ENCODE data around the gene GPC2. TPM values are rescaled to one million over a fixed set of nuclear protein-coding genes. Genes with fewer than 3 reads are reported as not detected.
"Not testable (repeated sequence)": the region's sequence is repeated elsewhere in the genome, so short reads cannot be mapped to it uniquely, and the experiment has no call there.

The GPC2 gene
- total RNA-seq, 2 experiments from 2014 or later, result 5.3 to 6.1 TPM

DNA sequence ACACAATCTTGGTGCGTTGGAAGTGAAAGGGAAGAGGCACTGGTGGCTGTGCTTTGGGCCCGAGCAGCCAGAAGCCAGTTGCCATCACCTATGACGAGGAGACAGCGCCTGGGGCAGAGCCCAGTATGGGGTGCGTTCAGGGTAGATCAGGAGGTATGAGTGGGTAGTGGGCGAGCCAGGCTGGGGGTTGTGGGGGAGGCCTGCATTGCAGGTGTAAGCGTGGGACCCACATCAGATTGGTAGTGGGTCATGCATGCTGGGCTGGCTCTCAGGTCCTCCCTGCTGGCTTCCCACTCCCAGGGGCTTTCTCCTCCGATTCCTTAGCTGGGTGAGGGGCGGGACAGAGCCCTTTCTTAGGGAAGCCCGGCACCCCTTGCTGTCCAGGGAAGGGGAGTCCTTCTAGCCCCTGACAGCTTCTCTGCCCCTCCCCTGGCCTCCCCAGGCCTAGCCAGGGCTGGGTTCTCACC, 42.1 kb upstream of the GPC2 start:
- H3K36me3 Mint-ChIP-seq (ENCODE audit: low read depth), result peaks cover 49% of the 10 kb centered on the region
- H3K4me1 Mint-ChIP-seq, result peaks cover 55% of the 10 kb centered on the region
- peak overlapping the region; percentile 90 for H3K27ac Mint-ChIP-seq
- no peaks in the 10 kb centered on the region for H3K9me3 Mint-ChIP-seq (ENCODE audit: low read depth)
- POLR2A ChIA-PET, result interaction anchor here (0.7 kb wide), 1 partner anchor 42 kb away, joined by 3 read pairs; the partner anchor contains the start of gene GPC2
- CTCF ChIA-PET, result interaction anchor here (0.6 to 3.1 kb wide), 6 partner anchors 81 to 198 kb away, joined by 3 to 20 read pairs (median 3); no protein-coding TSS in a partner anchor
- ATAC-seq (peak; percentile 10), DNase-seq (peak; percentile 67)
- no peaks in the 10 kb centered on the region for H3K27me3 Mint-ChIP-seq
- intact Hi-C loops (cut with DNase I, micrococcal nuclease), result loop anchor here (5.0 kb wide), 2 partner anchors 42 to 52 kb away; partner anchors contain the start of genes GAL3ST4 (in 1 of the 2), GPC2 (in 1 of the 2) and STAG3 (in 1 of the 2)
- peak overlapping the region; percentile 96 for H3K4me3 Mint-ChIP-seq

DNA sequence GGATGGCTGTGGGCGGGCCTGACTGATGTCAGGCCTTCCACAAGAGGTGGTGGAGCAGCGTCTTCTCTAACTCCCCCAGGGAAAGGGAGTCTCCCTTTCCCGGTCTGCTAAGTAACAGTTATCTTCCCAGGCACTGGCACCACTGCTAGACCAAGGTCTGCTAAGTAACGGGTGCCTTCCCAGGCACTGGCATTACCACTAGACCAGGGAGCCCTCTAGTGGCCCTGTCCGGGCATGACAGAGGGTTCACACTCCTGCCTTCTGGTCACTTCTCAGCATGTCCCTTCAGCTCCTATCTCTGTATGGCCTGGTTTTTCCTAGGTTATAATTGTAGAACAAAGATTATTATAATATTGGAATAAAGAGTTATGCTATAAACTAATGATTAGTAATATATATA, 40.8 kb upstream of the GPC2 start:
- peak; percentile 91 for DNase-seq
- ATAC-seq, result peak; percentile 8
- H3K9me3 Mint-ChIP-seq (ENCODE audit: low read depth); H3K27me3 Mint-ChIP-seq; H3K27ac Mint-ChIP-seq; POLR2A ChIA-PET: not testable (repeated sequence)
- H3K36me3 Mint-ChIP-seq (ENCODE audit: low read depth), result peaks cover 36% of the 10 kb centered on the region
- peak overlapping the region; percentile 64 for H3K4me3 Mint-ChIP-seq
- peaks cover 49% of the 10 kb centered on the region for H3K4me1 Mint-ChIP-seq
- CTCF ChIA-PET, result interaction anchor here (0.6 to 3.1 kb wide), 12 partner anchors 10 to 90 kb away, joined by 3 to 20 read pairs (median 3); partner anchors contain the start of genes GAL3ST4, GPC2 and STAG3
- intact Hi-C loops (cut with DNase I, micrococcal nuclease), result loop anchor here (1.0 to 5.0 kb wide), 5 partner anchors 9 to 70 kb away; partner anchors contain the start of genes GAL3ST4 (in 1 of the 2), GPC2 (in 1 of the 2), LAMTOR4 (in 1 of the 2) and STAG3 (in 1 of the 2)

DNA sequence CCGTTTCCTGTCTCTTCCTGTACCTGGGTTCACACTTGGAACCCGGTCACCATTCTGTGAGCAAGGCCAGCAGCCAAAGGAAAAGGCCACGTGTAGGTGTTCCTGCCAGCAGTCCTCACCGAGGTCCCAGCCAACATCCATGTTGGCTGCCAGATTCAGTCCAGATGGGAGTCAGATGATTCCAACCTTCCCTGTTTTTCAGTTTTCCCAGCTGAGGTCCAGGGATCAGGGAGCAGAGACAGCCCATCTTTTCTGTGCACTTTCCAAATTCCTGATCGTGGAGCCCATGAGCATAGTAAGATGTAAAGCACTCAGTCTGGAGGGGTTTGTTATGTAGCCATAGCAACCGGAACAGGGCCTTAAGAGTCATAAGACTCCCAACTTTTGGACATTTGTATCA, 38.7 kb upstream of the GPC2 start:
- Mint-ChIP-seq H3K4me3 (no peak overlapping the region), H3K27me3 (no peaks in the 10 kb centered on the region), H3K27ac (peak overlapping the region; percentile 4), H3K36me3 (ENCODE audit: low read depth) (peaks cover 21% of the 10 kb centered on the region), H3K9me3 (ENCODE audit: low read depth) (no peaks in the 10 kb centered on the region), H3K4me1 (peaks cover 54% of the 10 kb centered on the region)
- ATAC-seq (no peak), DNase-seq (no peak)
- intact Hi-C loops (cut with DNase I, micrococcal nuclease), result loop anchor here (5.0 kb wide), 2 partner anchors 39 to 49 kb away; partner anchors contain the start of genes GAL3ST4 (in 1 of the 2), GPC2 (in 1 of the 2) and STAG3 (in 1 of the 2)
- ChIA-PET POLR2A (no interaction called here), CTCF (interaction anchor here (0.7 to 3.1 kb wide), 5 partner anchors 26 to 87 kb away, joined by 3 to 20 read pairs (median 3); partner anchors contain the start of genes GPC2 and STAG3)

DNA sequence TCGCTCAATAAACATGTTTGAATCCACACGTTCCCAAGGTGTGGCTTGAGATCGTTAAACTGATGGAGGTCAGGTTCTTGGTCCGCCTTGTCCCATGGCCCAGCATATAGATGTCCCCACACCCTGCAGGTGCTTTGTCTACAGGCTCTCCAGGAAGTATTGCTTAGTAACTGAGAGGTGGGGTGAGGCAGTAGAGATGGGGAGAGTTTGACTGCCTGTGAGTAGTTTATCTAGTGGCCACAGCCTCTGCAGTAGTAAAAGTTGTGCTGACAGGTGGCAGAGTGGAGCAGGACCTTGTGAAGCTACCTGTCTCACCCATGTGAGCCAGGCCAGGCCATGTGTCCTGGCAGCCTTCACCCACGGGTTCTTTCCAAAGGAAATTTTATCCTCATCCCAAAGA, 37.2 kb upstream of the GPC2 start:
- not testable (repeated sequence) for H3K9me3 Mint-ChIP-seq (ENCODE audit: low read depth)

DNA sequence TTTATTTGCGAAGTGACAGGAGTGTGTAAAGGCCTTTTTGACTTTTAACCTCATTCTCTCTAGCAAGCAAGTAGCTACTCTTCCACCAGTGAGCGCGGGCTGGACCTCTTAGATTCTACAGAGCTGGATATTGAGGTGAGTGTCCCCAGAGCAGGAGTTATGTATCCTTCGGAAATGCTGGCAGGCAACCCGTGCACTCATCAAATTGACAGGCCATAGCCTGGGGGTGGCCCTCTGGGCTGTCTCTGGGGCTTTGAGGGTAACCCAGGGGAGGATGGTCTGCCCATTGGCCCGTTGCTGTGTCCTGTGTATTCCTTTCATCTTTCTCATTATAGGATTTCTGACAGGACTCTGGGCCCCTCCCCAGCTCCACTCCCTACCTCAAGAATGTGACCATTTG, 36.5 kb upstream of the GPC2 start:
- ChIA-PET POLR2A (no interaction called here), CTCF (no interaction called here)
- peaks cover 69% of the 10 kb centered on the region for H3K4me1 Mint-ChIP-seq
- no peaks in the 10 kb centered on the region for H3K27me3 Mint-ChIP-seq
- peaks cover 8% of the 10 kb centered on the region for H3K36me3 Mint-ChIP-seq (ENCODE audit: low read depth)
- H3K4me3 Mint-ChIP-seq, result no peak overlapping the region
- ATAC-seq, result no peak
- H3K9me3 Mint-ChIP-seq (ENCODE audit: low read depth), result no peaks in the 10 kb centered on the region
- peak overlapping the region; percentile 14 for H3K27ac Mint-ChIP-seq
- no peak for DNase-seq
- intact Hi-C loops (cut with DNase I, micrococcal nuclease), result no loop called here

More for the DNA sequence above, 37.2 kb upstream of the GPC2 start:
- H3K4me3 Mint-ChIP-seq; CTCF ChIA-PET; intact Hi-C loops (cut with DNase I, micrococcal nuclease); H3K27me3 Mint-ChIP-seq; POLR2A ChIA-PET; ATAC-seq: not testable (repeated sequence)
- Mint-ChIP-seq H3K27ac (peak overlapping the region; percentile 68), H3K36me3 (ENCODE audit: low read depth) (peaks cover 11% of the 10 kb centered on the region), H3K4me1 (peaks cover 69% of the 10 kb centered on the region)
- peak; percentile 32 for DNase-seq

DNA sequence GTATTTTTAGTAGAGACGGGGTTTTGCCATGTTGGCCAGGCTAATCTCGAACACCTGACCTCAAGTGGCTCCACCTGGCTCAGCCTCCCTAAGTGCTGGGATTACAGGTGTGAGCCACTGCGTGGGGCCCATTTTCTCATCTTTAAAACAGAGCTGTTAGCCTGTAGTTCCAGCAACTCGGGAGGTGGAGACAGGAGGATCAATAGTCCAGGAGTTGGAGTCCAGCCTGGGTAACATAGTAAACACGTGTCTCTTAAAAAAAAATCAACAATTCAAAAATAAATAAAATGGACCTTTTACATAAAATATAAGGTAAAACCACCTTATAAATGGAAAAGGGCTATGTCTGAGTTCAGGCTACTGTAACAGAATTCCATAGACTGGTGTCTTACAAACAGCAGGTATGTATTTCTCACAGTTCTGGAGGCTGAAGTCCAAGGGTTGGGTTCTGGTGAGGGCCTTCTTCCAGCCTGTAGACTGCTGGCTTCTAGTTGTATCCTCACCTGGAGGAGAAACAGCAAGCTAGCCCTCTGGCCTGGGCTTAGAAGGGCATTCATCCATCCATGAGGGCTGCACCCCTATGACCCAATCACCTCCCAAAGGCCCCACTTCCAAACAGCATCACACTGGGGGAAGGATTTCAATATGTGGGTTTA, 35.6 kb upstream of the GPC2 start:
- peaks cover 73% of the 10 kb centered on the region for H3K4me1 Mint-ChIP-seq
- no peaks in the 10 kb centered on the region for H3K9me3 Mint-ChIP-seq (ENCODE audit: low read depth)
- ATAC-seq, result no peak
- no peaks in the 10 kb centered on the region for H3K27me3 Mint-ChIP-seq
- intact Hi-C loops (cut with DNase I, micrococcal nuclease), result no loop called here
- peaks cover 8% of the 10 kb centered on the region for H3K36me3 Mint-ChIP-seq (ENCODE audit: low read depth)
- ChIA-PET POLR2A (no interaction called here), CTCF (interaction anchor here (0.5 to 0.6 kb wide), 2 partner anchors 24 to 84 kb away, joined by 3 to 4 read pairs; no protein-coding TSS in a partner anchor)
- no peak overlapping the region for H3K4me3 Mint-ChIP-seq
- no peak for DNase-seq
- H3K27ac Mint-ChIP-seq, result peak overlapping the region; percentile 14

DNA sequence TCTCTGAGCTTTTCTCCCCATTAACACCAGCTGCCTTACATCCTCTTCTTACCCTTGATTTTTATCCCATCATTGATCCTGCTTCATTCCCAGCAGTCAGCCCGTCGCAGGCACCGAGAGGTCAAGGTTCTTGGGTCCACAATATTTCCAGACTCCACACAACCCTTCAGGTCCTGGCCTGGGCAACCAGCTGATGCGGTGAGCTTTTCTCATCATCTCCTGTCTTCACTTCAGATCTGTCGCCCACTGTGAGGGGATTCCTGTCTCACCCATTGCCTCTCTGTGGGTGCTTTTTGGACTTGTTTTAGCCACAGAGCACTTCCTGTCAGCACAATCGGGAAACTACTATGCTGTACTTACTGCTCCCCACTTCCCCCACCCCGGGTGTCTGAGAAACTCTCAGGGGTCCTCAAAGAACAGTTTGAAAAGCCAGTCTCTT, 34.2 kb upstream of the GPC2 start:
- H3K4me3 Mint-ChIP-seq, result peak overlapping the region; percentile 54
- peaks cover 8% of the 10 kb centered on the region for H3K36me3 Mint-ChIP-seq (ENCODE audit: low read depth)
- no peaks in the 10 kb centered on the region for H3K27me3 Mint-ChIP-seq
- ChIA-PET POLR2A (interaction anchor here (0.7 kb wide), 1 partner anchor 70 kb away, joined by 3 read pairs; no protein-coding TSS in a partner anchor), CTCF (interaction anchor here (0.6 to 2.8 kb wide), 4 partner anchors 9 to 80 kb away, joined by 3 to 15 read pairs (median 4); no protein-coding TSS in a partner anchor)
- H3K27ac Mint-ChIP-seq, result peak overlapping the region; percentile 97
- ATAC-seq (peak; percentile 50), DNase-seq (peak; percentile 65)
- H3K4me1 Mint-ChIP-seq, result peaks cover 63% of the 10 kb centered on the region
- intact Hi-C loops (cut with DNase I, micrococcal nuclease), result no loop called here
- H3K9me3 Mint-ChIP-seq (ENCODE audit: low read depth), result no peaks in the 10 kb centered on the region

DNA sequence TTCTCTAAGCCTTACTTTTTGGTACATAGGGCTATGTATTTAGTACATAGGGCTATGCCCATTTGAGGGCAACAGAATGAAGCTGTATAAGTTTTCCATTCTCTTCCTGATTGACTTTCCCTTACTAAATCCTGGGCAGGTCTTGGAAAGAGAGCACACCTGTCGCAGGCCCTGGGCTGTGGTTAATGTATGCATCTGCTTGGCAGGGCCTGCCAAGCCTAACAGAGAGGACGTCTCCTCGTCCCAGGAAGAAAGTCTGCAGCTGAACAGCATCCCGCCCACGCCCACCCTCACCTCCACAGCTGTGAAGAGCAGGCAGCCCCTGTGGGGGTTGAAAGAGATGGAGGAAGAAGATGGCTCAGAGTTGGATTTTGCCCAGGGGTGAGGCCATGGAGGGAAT, 33.6 kb upstream of the GPC2 start:
- Mint-ChIP-seq H3K27me3 (no peaks in the 10 kb centered on the region), H3K4me3 (peak overlapping the region; percentile 54), H3K9me3 (ENCODE audit: low read depth) (no peaks in the 10 kb centered on the region), H3K4me1 (peaks cover 61% of the 10 kb centered on the region), H3K36me3 (ENCODE audit: low read depth) (peaks cover 8% of the 10 kb centered on the region), H3K27ac (peak overlapping the region; percentile 97)
- CTCF ChIA-PET, result interaction anchor here (0.6 to 2.8 kb wide), 6 partner anchors 10 to 80 kb away, joined by 3 to 15 read pairs (median 3); no protein-coding TSS in a partner anchor
- POLR2A ChIA-PET, result interaction anchor here (0.7 kb wide), 1 partner anchor 70 kb away, joined by 3 read pairs; no protein-coding TSS in a partner anchor
- ATAC-seq, result no peak
- intact Hi-C loops (cut with DNase I, micrococcal nuclease), result no loop called here
- DNase-seq, result peak; percentile 48

DNA sequence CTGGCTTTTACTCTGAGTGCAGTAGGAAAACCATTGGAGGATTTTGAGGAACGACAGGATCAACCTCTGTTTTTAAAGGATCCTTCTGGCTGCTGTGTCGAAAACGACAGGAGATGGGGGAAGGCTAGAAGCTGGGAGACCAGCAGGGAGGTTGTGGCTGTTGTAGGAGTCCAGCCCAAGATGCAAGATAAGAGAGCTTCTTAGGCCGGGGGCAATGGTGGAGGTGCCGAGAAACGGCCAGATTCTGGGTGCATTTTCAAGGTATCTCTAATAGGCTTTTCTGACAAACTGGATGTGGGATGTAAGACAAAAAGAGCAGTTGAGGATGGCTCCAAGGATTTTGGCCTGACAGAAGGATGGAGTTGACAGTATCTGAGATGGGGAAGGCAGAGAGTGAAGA, 32.3 kb upstream of the GPC2 start:
- H3K4me1 Mint-ChIP-seq, result peaks cover 50% of the 10 kb centered on the region
- ChIA-PET POLR2A (no interaction called here), CTCF (interaction anchor here (0.6 to 2.8 kb wide), 9 partner anchors 8 to 77 kb away, joined by 3 to 16 read pairs (median 3); partner anchors contain the start of gene LAMTOR4)
- peaks cover 6% of the 10 kb centered on the region for H3K36me3 Mint-ChIP-seq (ENCODE audit: low read depth)
- H3K9me3 Mint-ChIP-seq (ENCODE audit: low read depth), result no peaks in the 10 kb centered on the region
- no peak for ATAC-seq
- H3K27me3 Mint-ChIP-seq, result no peaks in the 10 kb centered on the region
- intact Hi-C loops (cut with DNase I, micrococcal nuclease), result loop anchor here (1.0 to 2.0 kb wide), 4 partner anchors 8 to 187 kb away; no protein-coding TSS in a partner anchor
- H3K27ac Mint-ChIP-seq, result peak overlapping the region; percentile 59
- peak overlapping the region; percentile 57 for H3K4me3 Mint-ChIP-seq
- DNase-seq, result no peak

DNA sequence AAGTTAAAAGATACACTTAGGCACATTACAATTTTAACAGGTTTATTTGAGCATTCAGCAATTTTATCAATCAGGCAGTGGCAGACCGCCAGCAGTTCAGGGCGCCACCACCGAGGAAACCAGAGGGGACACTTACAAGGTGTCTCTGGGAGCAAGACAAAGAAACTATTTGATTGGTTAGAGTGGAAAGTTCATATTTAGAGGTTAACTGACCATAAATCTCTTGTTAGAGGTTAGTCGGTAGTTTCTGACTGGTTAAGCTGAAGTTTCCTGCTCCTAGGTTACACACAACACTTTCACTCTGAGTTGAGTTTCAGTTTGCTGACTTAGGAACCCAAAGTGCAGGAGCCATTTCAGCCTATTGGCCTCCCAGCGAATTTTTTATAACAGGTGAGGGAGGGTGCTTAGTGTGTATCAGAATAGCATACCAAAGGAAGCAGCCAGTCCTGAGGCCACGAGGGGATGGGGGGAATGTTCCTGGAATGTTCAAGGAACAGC, 31.8 kb upstream of the GPC2 start:
- Mint-ChIP-seq H3K4me1 (peaks cover 45% of the 10 kb centered on the region), H3K9me3 (ENCODE audit: low read depth) (no peaks in the 10 kb centered on the region), H3K27ac (peak overlapping the region; percentile 76), H3K36me3 (ENCODE audit: low read depth) (peaks cover 6% of the 10 kb centered on the region), H3K4me3 (peak overlapping the region; percentile 57), H3K27me3 (no peaks in the 10 kb centered on the region)
- DNase-seq (peak; percentile 78), ATAC-seq (peak; percentile 91)
- POLR2A ChIA-PET, result no interaction called here
- CTCF ChIA-PET, result interaction anchor here (0.6 to 2.8 kb wide), 8 partner anchors 9 to 76 kb away, joined by 3 to 16 read pairs (median 6); no protein-coding TSS in a partner anchor
- intact Hi-C loops (cut with DNase I, micrococcal nuclease), result loop anchor here (1.0 to 2.0 kb wide), 4 partner anchors 8 to 187 kb away; no protein-coding TSS in a partner anchor

DNA sequence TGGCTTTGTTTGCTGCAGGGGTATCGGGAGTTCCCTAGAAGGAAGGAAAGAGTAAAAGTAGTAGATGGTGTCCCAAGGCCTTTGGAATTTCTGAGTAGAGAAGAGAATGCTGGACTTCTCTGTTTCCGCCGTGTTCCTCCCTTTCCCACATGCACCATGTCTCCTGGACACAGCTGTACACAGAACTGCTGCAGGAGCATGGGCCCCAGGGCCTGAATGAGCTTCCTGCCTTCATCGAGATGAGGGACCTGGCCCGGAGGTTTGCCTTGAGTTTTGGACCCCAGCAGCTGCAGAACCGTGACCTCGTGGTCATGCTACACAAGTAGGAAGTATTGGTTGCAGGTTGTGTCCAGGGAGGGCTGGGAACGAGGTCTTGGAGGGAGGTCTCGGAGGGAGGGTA, 27.3 kb upstream of the GPC2 start:
- Mint-ChIP-seq H3K27me3 (no peaks in the 10 kb centered on the region), H3K27ac (no peak overlapping the region), H3K4me3 (no peak overlapping the region), H3K4me1 (peaks cover 22% of the 10 kb centered on the region), H3K9me3 (ENCODE audit: low read depth) (no peaks in the 10 kb centered on the region), H3K36me3 (ENCODE audit: low read depth) (no peaks in the 10 kb centered on the region)
- intact Hi-C loops (cut with DNase I, micrococcal nuclease), result no loop called here
- POLR2A ChIA-PET, result no interaction called here
- CTCF ChIA-PET, result interaction anchor here (1.1 kb wide), 1 partner anchor 15 kb away, joined by 5 read pairs; no protein-coding TSS in a partner anchor
- DNase-seq, result no peak
- ATAC-seq, result no peak
